ENCODE data around the gene GPX3.

Gene GPX3

GRCh38 chr5:151076616-151077015 is 56.2 kb downstream of the GPX3 start:
- Histone ChIP-seq H3K9me3 (ENCODE audit: control insufficient read depth, low read depth, low read length) (no peaks in the 10 kb centered on the region), H3K27me3 (ENCODE audit: control insufficient read depth, insufficient read depth, low read length) (peaks cover 9% of the 10 kb centered on the region), H3K36me3 (ENCODE audit: control insufficient read depth, low read depth, low read length) (no peaks in the 10 kb centered on the region), H3K27ac (ENCODE audit: low read length) (no peak overlapping the region), H3K9ac (ENCODE audit: low read length) (no peak overlapping the region), H3K4me3 (ENCODE audit: low read length) (no peak overlapping the region), H3K4me1 (ENCODE audit: control insufficient read depth, low read depth, low read length) (peaks cover 4% of the 10 kb centered on the region)

GRCh38 chr5:151077419-151077818 is 57.0 kb downstream of the GPX3 start:
- no peak overlapping the region for H3K9ac ChIP-seq (ENCODE audit: low read length)
- H3K4me1 ChIP-seq (ENCODE audit: control insufficient read depth, low read depth, low read length), result peaks cover 12% of the 10 kb centered on the region
- no peaks in the 10 kb centered on the region for H3K36me3 ChIP-seq (ENCODE audit: control insufficient read depth, low read depth, low read length)
- H3K27ac ChIP-seq (ENCODE audit: low read length), result no peak overlapping the region
- H3K9me3 ChIP-seq (ENCODE audit: control insufficient read depth, low read depth, low read length), result no peaks in the 10 kb centered on the region
- no peak overlapping the region for H3K4me3 ChIP-seq (ENCODE audit: low read length)
- peaks cover 9% of the 10 kb centered on the region for H3K27me3 ChIP-seq (ENCODE audit: control insufficient read depth, insufficient read depth, low read length)

- H3K4me3 ChIP-seq (ENCODE audit: low read length), result no peak overlapping the region
- no peaks in the 10 kb centered on the region for H3K36me3 ChIP-seq (ENCODE audit: control insufficient read depth, low read depth, low read length)
- H3K9ac ChIP-seq (ENCODE audit: low read length), result no peak overlapping the region
- no peak overlapping the region for H3K27ac ChIP-seq (ENCODE audit: low read length)
- H3K9me3 ChIP-seq (ENCODE audit: control insufficient read depth, low read depth, low read length), result no peaks in the 10 kb centered on the region
- H3K27me3 ChIP-seq (ENCODE audit: control insufficient read depth, insufficient read depth, low read length), result peaks cover 9% of the 10 kb centered on the region
- H3K4me1 ChIP-seq (ENCODE audit: control insufficient read depth, low read depth, low read length), result peaks cover 13% of the 10 kb centered on the region
These were observed 57.6 kb downstream of the GPX3 start for GRCh38 chr5:151077967-151078366.

Data from iPS-18a (cell line).